Activated CD4-positive, alpha-beta T cell treated with anti-CD3 and anti-CD28 coated beads, Interleukin-10, Interleukin-2, amounts not matched to agents 100 ng/mL and 50 ng/mL, durations not matched to agents 16 hours and 8 hours (primary cell): ENCODE data around the gene RNF223.
A peak's percentile ranks its signal among the peaks of the same experiment; 100 is the strongest.
"Not testable (repeated sequence)": the region's sequence is repeated elsewhere in the genome, so short reads cannot be mapped to it uniquely, and the experiment has no call there.

Experiments
- DNase-seq: peaks from one replicate; pipeline ENCODE4 v3.0.0-alpha.2; 2020

Gene RNF223

DNA sequence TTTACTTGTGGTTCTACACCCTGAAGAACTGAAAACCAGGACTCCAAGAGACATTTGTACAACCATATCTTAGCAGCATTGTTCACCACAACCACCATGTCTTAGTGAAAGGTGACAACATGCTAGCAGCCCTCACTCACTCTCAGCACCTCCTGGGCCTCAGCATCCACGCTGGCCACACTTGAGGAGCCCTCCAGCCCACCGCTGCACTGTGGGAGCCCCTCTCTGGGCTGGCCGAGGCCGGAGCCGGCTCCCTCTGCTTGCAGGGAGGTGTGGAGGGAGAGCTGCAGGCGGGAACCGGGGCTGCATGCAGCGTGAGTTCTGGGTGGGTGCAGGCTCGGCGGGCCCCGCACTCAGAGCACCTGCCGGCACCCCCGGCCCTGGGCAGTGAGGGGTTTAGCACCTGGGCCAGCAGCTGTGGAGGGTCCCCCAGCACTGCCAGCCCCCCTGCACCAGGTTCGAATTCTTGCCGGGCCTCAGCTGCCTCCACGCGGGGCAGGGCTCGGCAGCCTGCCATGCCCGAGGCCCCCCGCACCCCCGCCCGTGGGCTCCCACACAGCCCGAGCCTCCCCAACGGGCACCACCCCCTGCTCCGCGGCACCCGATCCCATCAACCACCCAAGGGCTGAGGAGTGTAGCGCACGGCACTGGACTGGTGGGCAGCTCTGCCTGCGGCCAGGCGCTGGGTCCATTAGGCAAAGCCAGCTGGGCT lies 32.6 kb upstream of the RNF223 start:
- DNase-seq = no peak

DNA sequence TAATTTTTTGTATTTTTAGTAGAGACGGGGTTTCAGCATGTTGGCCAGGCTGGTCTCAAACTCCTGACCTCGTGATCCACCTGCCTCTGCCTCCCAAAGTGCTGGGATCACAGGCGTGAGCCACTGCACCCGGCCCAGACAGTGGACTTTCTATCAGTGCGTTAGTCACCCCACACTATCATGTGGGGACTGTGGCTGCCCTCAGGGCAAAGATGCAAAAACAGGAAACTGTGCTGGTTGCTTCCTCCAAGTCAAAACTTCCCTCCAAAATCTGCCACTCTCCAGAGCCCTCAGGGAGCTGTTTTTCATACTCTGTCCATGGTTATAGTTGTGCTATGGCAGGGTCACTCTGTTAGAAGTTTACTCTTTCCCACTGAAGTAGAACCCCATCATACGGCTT lies 30.0 kb upstream of the RNF223 start:
- peak; percentile 26 for DNase-seq

- DNase-seq = no peak
Measured at GRCh38 chr1:1101503-1101902, 27.4 kb upstream of the RNF223 start.

DNA sequence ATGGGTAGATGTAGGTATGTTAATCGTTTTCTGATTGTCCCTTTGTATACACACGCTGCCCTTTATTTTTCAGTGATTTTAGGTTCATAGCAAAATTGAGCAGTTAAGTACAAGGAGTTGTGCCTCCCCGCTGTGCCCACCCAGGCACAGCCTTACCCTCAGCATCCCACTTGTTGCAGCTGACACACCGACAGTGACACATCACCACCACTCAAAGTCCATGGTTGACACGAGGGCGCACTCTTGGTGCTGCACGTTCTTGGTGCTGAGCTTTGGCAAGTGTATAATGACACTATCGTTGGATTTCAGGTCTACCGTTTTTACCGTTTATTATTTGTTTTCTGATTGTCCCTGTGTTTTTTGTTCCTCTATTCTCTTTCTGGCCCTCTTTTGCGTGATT lies 26.2 kb upstream of the RNF223 start:
- DNase-seq = no peak

- DNase-seq = peak; percentile 28
Measured at GRCh38 chr1:1099506-1100183, 25.5 kb upstream of the RNF223 start.

DNA sequence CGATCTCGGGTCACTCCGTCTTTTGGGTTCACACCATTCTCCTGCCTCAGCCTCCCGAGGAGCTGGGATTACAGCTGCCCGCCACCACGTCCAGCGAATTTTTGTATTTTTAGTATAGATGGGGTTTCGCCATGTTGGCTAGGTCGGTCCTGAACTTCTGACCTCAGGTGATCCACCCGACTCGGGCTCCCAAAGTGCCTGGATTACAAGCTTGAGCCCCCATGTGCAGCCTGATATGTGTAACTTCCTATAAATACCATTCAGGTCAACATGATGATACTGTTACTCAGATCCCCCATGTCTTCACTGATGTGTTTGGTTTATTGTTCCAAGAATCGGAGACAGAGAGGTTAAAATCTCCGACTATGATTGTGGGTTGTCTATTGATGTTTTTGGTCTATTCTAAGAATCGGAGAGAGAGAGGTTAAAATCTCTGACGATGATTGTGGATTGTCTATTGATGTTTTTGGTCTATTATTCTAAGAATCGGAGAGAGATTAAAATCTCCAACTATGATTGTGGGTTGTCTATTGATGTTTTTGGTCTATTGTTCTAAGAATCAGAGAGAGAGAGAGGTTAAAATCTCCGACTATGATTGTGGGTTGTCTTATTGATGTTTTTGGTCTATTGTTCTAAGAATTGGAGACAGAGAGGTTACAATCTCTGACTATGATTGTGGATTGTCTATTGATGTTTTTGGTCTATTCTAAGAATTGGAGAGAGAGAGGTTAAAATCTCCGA lies 24.7 kb upstream of the RNF223 start:
- peak; percentile 64 for DNase-seq

GRCh38 chr1:1096136-1096535 lies 22.0 kb upstream of the RNF223 start:
- not testable (repeated sequence) for DNase-seq

- no peak for DNase-seq
Measured at GRCh38 chr1:1094981-1095380, 20.9 kb upstream of the RNF223 start.

GRCh38 chr1:1093610-1093943 lies 19.5 kb upstream of the RNF223 start:
- no peak for DNase-seq

DNA sequence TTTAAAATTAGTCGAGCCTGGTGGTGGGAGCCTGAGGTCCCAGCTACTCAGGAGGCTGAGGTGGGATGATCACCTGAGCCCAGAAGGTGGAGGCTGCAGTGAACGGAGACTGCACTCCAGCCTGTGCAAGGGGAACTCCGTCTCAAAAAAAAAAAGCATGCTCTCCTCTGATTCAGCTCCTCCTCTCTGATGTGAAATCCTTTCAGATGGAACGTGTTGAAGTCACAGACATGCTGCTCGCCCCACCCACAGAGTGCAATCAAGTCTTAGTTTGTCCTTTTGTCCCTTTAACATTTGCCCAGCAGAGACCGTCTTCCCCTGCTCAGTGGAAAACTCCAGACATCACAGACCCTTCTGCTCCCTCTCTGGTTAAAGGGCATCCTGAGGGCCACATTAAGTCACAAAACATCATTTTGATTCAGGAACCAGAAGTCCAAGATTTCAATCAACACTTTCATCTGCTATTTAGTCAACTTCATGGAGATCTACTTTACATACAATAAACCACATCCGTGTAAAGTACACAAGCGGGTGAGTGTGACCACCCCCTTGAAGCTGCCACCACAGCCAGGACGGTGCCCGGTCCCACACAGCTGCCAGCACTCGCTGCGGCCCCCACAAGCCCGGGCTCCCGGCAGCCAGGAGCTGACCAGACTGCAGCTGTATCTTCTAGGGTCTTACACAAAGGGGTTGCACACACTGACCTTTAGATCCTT lies 18.9 kb upstream of the RNF223 start:
- no peak for DNase-seq

DNA sequence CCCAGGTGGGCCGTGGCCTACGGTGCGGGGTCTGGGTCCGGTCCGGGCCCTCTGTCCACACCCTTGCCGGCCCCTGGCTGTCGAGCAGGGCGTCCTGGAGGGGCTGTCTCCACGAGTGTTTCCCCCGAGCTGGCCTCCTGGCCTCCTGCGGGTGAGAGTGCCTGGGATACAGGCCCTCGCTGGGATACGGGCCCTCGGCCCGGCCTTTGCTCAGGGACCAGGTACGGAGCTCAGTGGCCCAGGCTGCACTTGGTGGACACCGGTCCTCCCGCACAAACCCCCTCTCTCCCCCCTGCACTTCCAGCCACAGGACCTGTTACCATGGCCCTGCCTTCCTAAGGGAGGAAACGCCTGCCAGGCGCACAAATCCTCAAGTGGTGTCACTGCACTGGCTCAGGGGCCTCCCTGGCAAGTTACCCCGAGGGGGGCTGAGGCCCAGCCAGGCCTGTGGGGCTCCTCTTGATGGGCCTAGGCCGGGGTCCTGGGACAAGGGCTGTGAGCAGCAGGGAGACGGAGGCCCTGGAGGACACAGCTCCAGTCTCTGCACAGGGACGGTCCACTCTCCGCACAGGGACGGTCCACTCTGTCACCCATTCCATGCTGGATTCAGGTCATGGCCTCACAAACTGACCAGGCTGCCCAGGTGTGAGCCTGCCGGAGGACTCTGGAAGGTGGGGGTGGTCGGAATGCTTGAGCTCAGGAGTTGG lies 18.2 kb upstream of the RNF223 start:
- no peak for DNase-seq

GRCh38 chr1:1091344-1092148 lies 17.4 kb upstream of the RNF223 start:
- no peak for DNase-seq

DNA sequence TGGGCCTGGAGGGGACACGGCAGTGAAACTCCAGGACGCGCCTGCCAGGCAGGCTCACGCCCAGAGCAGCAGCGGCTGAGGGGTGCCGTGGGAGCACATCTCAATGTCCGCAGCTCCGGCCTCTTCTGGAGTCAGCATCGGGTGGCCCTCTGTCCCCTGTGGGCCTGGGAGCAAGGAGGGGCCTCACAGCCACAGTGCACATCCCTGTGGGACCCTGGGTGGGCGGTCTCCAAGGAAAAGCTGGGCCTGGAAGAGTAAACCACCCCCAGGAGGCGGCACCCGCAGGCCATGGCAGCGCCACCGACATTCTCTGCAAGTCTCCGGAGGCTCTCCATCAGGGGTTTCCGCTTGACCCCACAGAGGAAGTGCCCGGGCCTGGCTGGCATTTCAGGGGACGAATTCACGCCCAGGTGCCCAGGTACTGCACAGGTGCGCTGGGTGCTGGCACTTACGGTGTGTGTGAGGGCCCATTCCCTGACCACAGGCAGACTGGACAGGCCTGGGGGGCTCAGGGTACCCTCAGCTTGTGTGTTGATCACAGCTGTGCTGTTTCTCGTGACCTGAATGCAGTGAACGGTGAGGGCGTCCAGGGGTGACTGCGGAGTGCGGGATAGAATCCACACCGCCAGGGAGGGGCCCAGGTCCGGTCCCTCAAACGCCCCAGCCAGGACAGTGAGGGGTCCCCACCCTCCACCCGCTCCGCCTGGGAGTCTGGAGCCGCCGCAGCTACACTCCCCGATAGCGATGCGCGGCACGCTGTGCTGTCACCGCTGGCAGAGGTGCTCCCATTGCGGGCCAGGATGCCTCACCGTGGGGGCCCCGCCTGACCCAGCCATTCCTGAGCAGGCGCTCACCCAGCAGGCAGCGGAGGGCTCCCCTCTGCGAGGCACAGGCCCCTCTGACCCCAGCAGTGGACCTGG lies 16.6 kb upstream of the RNF223 start:
- no peak for DNase-seq

GRCh38 chr1:1089731-1090423 lies 15.8 kb upstream of the RNF223 start:
- no peak for DNase-seq

DNA sequence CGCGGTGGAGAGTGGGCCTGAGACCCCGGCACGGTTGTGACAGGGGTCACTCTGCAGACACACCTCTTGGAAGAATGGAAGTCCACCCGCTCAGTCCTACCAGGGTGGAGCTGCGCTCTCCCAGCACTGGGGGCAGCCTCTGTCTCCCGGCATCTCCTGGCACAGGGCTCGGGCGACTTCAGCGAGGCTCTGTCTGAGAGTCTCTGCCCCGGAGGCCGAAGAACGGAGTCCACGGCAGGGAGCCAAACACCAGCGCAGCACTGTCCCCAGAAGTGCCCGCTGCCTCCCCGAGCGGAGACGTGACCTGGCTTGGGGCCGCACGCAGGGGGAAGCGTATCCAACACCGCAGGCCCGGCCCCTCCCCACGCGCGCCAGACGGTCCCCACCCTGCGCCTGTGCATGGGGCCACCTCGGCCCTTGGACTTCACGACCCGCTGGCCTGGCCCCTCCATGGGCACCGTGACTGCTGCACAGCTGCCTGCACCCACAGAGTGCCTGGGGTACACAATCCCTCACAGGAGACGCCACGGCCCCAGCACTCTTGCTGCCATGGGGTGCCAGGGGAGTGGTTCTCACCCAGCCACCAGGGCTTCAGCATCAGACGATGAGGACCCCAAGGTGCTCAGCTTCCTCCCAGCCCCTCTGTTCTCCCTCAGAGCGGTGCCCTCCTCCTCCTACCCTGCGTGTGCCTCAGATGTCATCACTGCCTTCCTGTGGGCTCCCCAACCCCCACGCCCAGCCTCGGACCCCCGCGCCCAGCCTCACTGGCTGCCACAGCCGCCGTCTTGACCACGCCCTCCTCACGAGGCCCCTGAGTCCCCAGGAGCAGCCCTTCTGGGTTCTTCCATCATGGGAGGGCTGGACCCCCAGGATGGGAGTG lies 14.9 kb upstream of the RNF223 start:
- no peak for DNase-seq

DNA sequence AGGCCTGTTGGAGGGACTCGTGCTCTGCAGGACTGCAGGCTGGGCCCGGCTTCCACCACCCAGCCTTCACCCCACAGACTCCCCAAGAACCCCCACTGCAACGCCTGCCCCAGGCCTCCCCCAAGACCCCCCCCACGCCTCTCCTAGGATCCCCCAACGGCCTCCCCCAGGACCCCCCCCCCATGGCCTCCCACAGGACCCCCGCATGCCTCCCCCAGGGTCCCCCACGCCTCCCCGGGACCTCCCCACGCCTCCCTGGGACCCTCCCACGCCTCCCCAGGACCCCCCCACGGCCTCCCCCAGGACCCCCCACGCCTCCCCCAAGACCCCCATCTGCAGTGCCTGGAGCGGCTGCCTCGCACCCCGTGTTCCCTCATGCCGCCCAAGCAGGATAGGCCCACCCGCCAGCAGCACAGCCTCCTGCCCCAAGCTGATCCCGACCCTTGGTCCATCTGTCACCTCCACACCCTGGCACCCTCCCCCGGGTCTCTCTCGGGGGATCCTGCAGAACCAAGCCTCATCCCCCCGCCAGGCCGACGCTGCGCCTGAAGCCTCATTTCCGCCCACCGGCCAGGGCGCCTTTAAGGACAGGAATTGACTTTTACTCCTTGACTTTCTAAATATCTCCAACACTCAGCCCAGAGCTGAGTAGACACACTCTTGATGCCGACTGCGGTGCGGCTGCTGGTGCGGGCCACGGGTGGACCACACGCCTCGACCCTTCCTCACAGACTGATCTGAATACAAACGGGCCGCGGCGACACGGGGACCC lies 14.1 kb upstream of the RNF223 start:
- no peak for DNase-seq

DNA sequence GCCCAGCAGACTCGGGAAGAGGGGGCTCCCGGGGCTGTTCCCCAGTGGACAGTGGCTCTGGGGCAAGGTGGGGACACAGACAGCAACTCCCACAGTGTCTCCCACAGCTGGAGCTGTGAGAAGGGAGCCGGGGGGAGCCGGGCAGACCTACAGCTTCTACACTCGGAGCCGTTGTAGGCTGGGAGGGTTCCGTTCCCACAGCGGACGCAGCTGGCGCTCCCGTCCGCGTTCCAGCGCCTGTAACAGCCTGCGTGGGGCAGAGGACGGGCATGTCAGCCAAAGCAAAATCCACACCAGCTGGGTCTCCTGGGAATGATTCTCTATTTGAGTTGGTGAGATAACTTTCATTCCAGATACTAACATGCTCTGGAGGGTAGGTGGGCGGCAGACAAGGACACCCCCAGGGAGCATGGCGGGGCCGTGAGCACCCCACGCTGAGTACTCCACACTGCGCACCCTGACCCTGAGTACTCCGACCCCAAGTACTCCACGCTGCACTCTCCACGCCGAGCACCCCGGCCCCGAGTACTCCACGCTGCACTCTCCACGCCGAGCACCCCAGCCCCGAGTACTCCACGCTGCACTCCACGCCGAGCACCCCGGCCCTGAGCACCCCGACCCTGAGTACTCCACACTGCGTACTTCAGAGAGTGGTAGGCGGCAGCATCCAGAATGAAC lies 13.4 kb upstream of the RNF223 start:
- DNase-seq = no peak

- no peak for DNase-seq
Measured at GRCh38 chr1:1086911-1087341, 12.8 kb upstream of the RNF223 start.
